Fibroblast of upper back skin (primary cell): ENCODE data around the gene ABCD3.
A peak's percentile ranks its signal among the peaks of the same experiment; 100 is the strongest.
"Not testable (repeated sequence)": the region's sequence is repeated elsewhere in the genome, so short reads cannot be mapped to it uniquely, and the experiment has no call there.

Source experiments
- DNase-seq: peaks from one replicate; pipeline ENCODE4 v3.0.0-alpha.2; 2013

Gene ABCD3

GRCh38 chr1:94552071-94552586 is 133.9 kb downstream of the ABCD3 start:
- no peak for DNase-seq

- no peak for DNase-seq
Observed at GRCh38 chr1:94553323-94553730, 135.1 kb downstream of the ABCD3 start.

- DNase-seq: no peak
Observed at GRCh38 chr1:94553931-94554330, 135.7 kb downstream of the ABCD3 start.

GRCh38 chr1:94554580-94554979 is 136.4 kb downstream of the ABCD3 start:
- no peak for DNase-seq

GRCh38 chr1:94555091-94555490 is 136.9 kb downstream of the ABCD3 start:
- no peak for DNase-seq

- DNase-seq: no peak
Observed at GRCh38 chr1:94559921-94560320, 141.7 kb downstream of the ABCD3 start.

- peak; percentile 38 for DNase-seq
Observed at GRCh38 chr1:94560333-94560732, 142.1 kb downstream of the ABCD3 start.

GRCh38 chr1:94562519-94563260 is 144.5 kb downstream of the ABCD3 start:
- DNase-seq: no peak

GRCh38 chr1:94565901-94566300 is 147.7 kb downstream of the ABCD3 start:
- no peak for DNase-seq

- not testable (repeated sequence) for DNase-seq
Observed at GRCh38 chr1:94566436-94566835, 148.2 kb downstream of the ABCD3 start.

- DNase-seq: not testable (repeated sequence)
Observed at GRCh38 chr1:94567975-94568607, 149.9 kb downstream of the ABCD3 start.
